ENCODE measurements around the gene LTBP2.

Gene LTBP2

DNA sequence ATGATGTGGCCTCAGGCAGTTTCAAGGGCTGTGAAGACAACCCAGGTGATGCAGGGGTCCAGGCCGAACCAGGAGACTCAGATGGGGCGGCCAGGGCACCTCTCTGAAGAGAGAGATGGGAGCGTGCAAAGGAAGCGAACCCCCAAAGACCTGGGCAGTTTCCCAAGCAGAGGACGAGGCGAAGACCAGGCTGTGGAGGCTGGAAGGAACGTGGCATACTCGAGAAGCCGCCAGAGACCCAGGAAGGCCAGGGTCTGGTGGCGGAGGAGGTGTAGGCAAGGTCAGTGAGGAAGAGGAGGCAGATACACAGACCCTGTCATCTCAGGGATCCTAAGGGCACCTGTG lies 24.7 kb downstream of the LTBP2 start:
- DNase-seq = no peak

DNA sequence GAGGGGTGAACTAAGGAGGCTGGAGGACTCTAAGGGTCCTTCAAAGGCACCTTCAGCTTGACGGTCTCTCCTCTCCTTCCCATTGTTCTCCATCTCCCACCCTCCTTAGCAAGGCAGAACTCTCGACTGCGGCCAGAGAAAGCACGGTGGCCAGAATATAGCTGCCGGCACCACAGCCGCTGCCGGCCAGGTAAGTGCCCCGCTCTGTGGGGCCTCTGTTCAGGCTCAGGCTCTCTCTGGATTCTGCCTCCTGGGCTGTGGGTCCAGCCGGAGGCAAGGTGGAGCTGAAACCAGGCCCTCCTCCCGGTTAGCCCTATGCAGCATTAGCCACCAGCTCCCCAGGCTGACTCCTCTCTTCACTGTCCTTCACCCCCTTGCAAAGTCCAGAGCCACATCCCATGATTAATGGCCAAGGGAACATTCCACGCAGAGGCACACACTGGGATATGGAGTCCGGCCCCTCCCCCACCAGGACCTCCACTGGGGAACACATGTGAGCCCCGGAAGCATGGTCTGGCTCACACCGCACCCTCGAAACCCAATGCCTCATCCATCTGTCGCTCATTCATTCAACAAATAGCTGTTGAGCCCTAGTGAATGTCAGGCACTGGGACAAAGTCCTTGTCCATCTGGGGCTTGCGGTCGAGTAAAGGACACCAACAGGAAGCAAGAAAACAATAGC lies 25.2 kb downstream of the LTBP2 start:
- DNase-seq = no peak

- DNase-seq = no peak
Measured at GRCh38 chr14:74585406-74586335, 26.4 kb downstream of the LTBP2 start.

- no peak for DNase-seq
Measured at GRCh38 chr14:74584951-74585350, 27.1 kb downstream of the LTBP2 start.

- DNase-seq = no peak
Measured at GRCh38 chr14:74583689-74584434, 28.2 kb downstream of the LTBP2 start.

DNA sequence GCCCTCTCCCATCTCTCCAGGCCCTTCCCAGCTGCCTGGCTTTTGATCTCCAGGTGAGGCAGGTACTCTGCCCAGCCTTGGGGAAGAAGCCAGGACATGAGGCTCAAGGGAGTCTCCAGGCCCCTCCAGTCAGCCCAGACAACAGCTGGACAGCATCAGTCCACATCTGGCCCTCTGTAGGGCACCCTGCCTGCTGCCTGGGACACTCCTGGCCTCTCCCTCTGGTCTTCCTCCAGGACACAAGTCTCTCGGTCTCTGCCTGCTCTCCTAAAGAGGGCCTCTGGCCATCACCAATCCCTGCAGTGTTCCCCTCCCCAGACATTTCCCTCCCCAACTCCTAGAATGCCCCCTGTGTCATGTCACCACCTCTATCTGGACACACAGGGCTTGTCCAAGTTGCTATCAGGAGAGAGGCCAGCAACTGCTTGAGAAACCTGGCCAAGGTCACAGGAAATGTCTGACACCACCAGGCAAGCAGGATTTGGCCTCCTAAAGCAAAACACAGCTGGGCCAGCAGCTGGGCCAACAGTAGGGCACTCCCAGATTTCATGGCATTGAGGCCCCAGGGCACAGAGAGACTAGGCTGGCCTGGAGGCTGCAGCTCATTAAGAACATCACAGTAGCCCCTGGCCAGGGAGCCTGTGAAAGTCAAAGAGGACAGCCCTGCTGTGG lies 29.0 kb downstream of the LTBP2 start:
- no peak for DNase-seq

DNA sequence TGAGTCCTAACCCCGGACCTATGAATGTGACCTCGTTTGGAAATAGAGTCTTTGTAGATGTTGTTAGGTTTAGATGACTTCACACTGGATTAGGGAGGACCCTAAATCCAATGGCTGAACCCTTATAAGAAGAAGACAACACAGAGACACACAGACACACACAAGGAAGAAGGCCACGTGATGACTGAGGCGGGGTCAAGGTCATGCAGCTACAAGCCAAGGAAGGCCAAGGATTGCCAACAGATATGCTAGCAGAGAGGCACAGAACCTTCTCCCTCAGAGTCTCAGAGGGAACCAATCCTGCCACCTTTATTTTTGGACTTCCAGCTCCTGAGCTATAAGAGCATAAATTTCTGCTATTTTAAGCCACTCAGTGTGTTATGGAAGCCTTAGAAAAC lies 31.8 kb downstream of the LTBP2 start:
- no peak for DNase-seq

- DNase-seq = no peak
Measured at GRCh38 chr14:74579447-74580274, 32.4 kb downstream of the LTBP2 start.

DNA sequence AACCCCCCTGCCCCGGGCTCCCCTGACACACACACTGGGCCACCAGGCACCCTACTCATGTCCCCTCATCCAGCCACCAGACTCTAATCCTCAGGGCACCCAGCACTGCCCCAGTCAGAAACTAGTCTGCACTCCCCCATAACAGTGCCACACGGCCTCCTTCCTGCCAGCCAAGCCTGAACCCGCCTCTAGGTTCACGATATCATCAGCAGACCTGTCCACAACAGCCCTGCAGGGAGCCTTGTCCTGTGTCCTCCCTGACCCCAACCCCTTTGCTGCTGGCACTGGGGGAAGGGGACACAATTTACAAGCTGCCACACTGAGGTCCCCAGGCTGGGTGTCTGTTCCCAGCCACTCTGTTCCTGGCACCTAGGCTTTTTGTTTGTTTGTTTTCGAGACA lies 33.6 kb downstream of the LTBP2 start:
- no peak for DNase-seq

DNA sequence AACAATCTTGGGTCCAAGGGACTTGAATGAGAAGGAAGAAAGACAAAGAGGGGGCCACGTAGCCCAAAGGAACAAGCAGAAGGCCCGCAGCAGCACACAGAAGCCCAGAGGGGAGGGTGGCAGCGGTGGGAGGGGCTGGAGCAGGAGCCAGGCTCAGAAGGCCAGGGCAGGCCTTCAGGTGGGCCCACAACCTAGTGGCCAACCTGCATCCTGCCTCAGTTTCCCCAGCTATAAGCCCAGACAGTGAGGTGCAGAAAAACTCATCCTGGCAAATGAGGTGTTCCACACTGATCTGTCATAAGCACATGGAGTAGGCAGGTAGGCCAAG lies 34.1 kb downstream of the LTBP2 start:
- DNase-seq = no peak

GRCh38 chr14:74577247-74577947 lies 34.6 kb downstream of the LTBP2 start:
- no peak for DNase-seq

- no peak for DNase-seq
Measured at GRCh38 chr14:74575936-74576335, 36.1 kb downstream of the LTBP2 start.

- no peak for DNase-seq
Measured at GRCh38 chr14:74575507-74575906, 36.5 kb downstream of the LTBP2 start.

DNA sequence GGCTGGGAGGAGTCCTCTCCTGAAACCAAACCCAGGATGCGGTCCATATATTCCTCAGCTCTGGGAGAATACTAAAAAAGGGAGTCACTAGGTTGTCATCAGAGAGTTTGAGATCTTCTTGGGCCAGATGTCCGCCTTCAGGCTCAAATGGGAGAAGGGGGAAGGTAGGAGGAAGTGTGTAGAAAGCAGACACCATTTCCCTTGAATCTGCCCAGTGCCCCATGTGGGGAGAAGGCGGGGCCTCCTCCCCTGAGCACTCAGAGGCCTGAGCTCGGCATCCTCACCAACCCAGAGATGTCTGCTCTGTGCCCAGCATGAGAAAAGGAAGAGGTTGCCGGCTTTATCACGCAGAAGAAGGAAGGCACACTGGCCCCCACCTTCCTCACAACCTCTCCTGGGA lies 37.3 kb downstream of the LTBP2 start:
- DNase-seq = no peak

- DNase-seq = no peak
Measured at GRCh38 chr14:74574090-74574433, 38.0 kb downstream of the LTBP2 start.

DNA sequence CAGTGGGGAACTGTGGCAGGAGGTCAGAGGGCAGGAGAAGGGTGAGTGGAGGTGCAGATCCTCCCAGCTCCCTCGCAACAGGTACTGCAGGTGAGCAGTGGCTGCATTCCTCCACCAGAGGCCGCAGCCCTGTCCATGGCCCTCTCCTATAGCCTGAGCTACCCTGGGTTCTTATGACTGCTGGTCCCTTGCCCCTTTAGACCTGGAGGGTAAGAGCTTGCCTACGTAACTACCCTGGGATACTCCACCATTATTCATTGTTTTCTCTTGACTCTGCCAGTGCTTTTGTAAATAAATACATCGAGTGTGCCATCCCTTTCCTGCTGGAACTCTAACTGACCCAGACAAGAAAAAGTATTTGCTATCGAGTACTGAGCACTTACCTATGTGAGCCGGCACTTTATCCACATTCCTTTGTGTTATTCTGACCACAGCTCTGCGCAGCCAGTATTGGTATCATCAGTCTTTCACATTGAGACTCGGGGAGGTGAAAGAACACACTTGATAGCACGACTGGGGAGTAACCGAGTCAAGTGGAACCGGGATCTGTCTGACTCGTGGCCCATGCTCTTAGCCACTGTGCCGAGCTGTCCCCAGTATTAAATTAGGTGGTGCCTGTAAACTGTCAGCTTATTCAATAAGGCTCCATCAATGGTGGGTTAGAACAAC lies 38.5 kb downstream of the LTBP2 start:
- no peak for DNase-seq

GRCh38 chr14:74572726-74573301 lies 39.2 kb downstream of the LTBP2 start:
- DNase-seq = no peak

GRCh38 chr14:74571901-74572725 lies 39.9 kb downstream of the LTBP2 start:
- peak; percentile 2 for DNase-seq

- no peak for DNase-seq
Measured at GRCh38 chr14:74571441-74571841, 40.6 kb downstream of the LTBP2 start.

- DNase-seq = no peak
Measured at GRCh38 chr14:74570696-74571095, 41.3 kb downstream of the LTBP2 start.
